GM18519 (cell line): Measurements from ENCODE around the gene RASAL2.

Experiments
- ATAC-seq: cut with Tn5 transposase; IDR thresholded peaks from one replicate; pipeline ENCODE4 v1.9.1; 2021; ENCODE audit warnings: mild to moderate bottlenecking, moderate library complexity; ENCODE audit not compliant: unreplicated experiment, low FRiP score

RASAL2 gene

GRCh38 chr1:178093951-178094738 lies at the start of gene RASAL2:
Gene RASAL2 (plus strand): TSS chr1:178094104. CDS start chr1:178094493, 389 bp downstream.
- ATAC-seq: peak; percentile 35

- ATAC-seq: no peak
These were observed 47.2 kb upstream of the RASAL2 start for GRCh38 chr1:178046591-178047270.

GRCh38 chr1:178047403-178048093 lies 46.4 kb upstream of the RASAL2 start:
- ATAC-seq: no peak

GRCh38 chr1:178048426-178048825 lies 45.5 kb upstream of the RASAL2 start:
- no peak for ATAC-seq

DNA sequence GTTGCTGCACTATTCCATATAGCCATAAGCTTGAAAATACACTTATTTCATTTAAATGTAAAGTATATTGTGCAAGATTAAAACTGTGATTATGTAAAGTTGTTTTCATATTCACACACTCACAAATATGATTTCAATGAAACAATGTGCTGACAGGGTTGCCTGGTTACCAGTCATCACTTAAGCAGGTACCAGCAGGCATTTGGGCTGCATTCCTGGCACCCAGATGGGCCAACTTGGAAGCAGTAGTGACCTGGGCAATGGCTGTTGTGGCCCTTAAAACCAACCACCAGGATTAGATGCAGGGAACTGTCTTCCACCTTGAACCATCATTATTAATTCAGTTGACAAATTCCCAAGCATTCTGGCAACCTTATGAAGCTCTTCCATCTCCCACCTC lies 45.0 kb upstream of the RASAL2 start:
- ATAC-seq: no peak

- no peak for ATAC-seq
These were observed 43.8 kb upstream of the RASAL2 start for GRCh38 chr1:178050084-178050483.

GRCh38 chr1:178051071-178051470 lies 42.8 kb upstream of the RASAL2 start:
- no peak for ATAC-seq

DNA sequence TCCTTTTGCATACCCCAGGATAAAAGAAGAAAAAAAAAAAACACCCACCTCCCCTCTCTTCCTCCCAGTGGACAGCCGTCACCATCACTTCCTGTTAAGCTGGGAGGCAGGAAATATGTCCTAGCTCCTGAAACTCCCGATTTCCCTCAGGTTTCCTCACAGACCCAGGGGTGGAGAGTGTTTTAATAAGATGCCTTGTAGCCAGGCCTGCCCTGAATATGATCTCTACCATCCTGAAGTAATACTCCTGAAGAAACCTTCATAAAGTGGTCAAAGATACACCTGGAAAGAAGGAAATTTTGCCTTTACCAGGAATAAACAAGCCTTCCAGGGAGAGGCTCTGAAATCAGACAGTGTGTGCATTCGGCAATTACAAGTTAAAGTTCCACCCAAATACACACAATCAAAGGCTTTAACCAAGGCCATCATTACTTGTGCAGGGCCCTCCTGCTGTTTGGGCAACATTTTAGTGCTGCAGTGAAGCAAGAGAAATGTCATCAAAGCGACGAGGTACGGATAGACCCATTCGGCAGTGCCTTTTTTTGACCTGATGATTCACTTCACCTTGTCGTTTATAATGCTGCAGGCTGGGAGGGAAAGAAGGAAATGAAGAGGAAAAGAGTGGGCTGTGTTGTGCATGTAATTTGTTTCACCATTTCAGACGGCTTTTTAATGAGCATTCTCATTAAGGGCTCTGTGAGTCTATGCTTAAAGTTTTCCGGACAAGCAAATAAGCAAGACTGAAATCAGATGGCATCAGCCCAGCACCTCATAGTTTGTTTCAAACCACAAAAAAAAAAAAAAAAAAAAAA lies 41.0 kb upstream of the RASAL2 start:
- no peak for ATAC-seq

DNA sequence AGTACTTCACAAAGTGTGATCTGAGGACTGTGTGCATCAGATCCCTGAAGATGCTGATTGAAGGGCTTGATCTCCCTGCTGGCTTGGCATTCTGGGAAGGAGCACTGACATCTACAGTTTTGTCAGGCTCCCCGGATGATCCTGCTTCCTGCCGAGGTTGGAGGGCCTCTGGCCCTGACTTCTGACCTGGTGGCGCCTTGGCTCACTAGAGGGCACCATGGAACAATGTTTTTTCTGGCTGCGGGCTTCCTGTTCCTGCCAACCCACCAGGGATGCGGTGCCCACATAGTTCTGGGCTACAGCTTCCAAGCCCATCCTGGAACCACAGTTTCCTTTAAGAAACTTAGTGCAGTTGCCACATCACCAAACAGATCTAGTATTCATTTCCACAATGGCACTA lies 38.8 kb upstream of the RASAL2 start:
- ATAC-seq: no peak

GRCh38 chr1:178055779-178056471 lies 38.0 kb upstream of the RASAL2 start:
- peak; percentile 86 for ATAC-seq

DNA sequence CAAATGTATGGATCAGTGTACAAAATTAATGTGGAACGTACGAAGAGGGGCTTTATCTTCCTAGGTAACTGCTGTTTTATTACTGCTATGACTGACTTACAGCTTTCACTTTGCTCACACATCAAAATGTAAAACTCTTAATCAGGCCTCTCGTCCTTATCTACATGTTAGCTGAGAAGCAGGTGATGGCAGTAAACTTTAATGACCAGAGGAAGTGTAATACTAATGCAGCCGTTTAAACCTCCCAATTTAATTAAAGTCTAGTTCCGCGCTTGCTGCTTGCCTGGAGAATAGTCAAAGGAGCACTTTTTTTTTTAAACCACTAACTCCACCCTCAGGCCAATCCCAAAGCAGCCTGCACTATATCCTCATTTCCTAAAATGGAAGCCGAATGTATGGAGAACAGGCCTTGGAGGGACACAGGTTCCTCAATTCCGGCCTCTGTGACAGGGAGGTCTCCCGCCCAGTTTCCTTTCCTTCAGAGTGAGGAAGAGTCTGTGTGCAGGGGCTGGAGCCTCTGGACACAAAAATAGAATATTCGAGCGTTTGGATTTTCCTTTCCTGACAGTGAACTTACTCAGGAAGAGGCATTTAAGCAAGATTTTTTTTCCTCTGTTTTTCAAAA lies 36.7 kb upstream of the RASAL2 start:
- no peak for ATAC-seq

GRCh38 chr1:178057912-178058534 lies 35.9 kb upstream of the RASAL2 start:
- no peak for ATAC-seq

DNA sequence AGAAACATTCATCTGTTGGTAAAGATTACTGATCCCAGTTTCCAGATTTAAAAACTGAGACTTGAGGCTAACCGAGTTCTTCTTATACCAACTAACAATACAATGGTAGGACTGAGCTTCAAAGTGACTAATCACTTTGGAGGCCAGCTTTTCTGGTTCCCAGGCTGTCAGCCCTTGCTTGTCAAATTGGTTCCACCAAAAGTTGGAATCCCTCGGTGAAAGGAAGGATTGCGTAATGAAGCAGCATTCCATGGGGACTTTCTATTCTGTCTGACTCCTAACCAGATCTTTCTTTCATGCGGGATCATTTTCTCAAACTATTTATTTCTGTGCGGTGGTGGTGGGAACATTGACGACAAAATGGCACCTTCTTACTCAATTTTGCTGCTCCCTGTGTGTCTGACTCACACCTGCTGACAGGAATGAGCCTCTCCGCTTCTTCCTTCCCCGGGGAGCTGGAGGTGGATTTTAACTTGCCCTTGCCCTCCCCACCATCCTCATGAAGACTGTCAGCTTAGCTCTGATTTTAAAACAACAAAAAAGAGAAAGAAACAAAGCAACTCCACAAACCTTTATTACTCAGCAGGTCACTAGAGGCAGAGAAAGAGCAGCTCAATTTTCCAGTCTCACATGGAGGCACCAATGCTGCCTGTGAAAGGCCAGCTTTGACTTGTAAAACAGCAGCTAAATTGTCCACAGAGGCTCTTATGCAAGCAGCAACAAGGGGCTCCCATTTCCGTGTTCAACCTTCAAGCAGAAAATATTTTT lies 32.9 kb upstream of the RASAL2 start:
- no peak for ATAC-seq

GRCh38 chr1:178061620-178062019 lies 32.3 kb upstream of the RASAL2 start:
- ATAC-seq: no peak

DNA sequence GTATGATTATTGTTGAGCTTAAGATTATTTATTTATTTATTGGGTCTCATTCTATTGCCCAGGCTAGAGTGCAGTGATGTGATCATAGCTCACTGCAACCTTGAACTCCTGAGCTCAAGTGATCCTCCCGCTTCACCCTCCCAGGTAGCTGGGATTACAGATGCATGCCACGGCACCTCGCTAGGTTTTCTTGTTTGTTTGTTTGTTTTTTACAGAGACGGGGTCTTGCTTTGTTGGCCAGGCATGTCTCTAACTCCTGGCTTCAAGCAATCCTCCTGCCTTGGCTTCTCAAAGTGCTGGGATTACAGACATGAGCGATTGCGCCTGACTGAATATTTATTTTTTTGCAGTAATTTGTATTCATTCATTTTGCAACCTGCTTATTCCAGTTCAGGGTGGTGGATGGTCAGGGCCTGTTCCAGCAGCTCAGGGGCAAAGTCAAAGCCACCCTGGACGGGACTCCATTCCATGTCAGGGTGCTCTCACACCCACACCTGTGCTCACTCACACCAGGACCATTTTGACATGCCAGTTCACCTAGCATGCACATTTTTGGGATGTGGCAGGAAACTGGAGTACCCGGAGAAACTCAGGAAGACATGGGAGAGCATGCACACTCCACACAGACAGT lies 29.6 kb upstream of the RASAL2 start:
- no peak for ATAC-seq

GRCh38 chr1:178065250-178065649 lies 28.7 kb upstream of the RASAL2 start:
- ATAC-seq: no peak

DNA sequence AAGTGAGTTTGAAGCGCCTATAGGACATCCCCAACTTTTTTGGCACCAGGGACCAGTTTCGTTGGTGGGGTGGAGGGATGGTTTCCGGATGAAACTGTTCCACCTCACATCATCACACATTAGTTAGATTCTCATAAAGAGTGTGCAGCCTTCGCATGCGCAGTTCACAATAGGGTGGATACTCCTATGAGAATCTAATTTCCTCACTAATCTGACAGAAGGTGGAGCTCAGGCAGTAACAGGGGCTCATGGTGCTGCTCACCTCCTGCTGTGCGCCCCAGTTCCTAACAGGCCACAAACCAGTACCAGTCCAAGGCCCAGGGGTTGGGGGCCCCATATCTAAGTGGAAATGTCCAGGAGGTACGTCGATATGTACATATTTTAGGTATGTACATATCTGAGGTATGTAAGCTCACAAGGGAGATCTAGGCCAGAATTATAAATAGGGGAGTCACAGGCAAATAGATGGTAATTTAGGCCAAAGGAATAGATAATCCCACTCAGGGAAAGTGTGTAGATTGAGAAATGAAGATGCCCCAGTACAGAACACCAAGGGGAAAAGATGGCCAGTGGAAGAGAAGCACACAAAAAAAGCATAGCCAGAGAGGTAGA lies 27.5 kb upstream of the RASAL2 start:
- ATAC-seq: peak; percentile 5
